Islet of Langerhans (tissue), 1 donor: ENCODE measurements around the gene GSTT4.
"Not testable (repeated sequence)": the region's sequence is repeated elsewhere in the genome, so short reads cannot be mapped to it uniquely, and the experiment has no call there.

Experiments
- FAIRE-seq: peaks from one replicate; lab custom pipeline; 2011; peaks lifted over from hg19 to GRCh38; lab: Jason Lieb, UNC

Gene GSTT4

GRCh38 chr22:23952794-23953405 lies 52.4 kb downstream of the GSTT4 start:
- not testable (repeated sequence) for FAIRE-seq

- FAIRE-seq: not testable (repeated sequence)
These were observed 53.9 kb downstream of the GSTT4 start for GRCh38 chr22:23951383-23951782.

DNA sequence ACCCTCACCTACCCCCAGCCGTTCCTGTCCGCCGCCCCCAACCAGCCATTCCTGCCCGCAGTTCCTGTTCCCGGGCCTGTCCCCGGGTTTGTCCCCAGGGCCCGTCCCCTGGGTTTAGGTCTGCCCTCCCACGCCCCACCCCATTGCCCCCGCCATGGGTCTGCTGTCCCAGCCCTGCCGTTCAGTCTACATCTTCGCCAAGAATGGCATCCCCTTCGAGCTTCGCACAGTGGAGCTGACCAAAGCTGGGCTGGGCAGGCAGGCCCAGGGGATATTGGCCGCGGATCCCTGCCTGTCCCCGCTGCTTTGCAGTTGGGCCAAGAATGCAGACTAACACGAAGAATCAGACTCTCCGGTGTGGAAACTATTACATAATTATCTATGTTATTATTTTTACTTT lies 55.5 kb downstream of the GSTT4 start:
- not testable (repeated sequence) for FAIRE-seq
